ENCODE results near the gene PDE4D.

PDE4D gene

GRCh38 chr5:59731809-59732208 is 161.7 kb downstream of the PDE4D start:
- DNase-seq, result no peak

- DNase-seq, result no peak
Observed at GRCh38 chr5:59729820-59730219, 163.7 kb downstream of the PDE4D start.

GRCh38 chr5:59729357-59729756 is 164.2 kb downstream of the PDE4D start:
- no peak for DNase-seq

GRCh38 chr5:59728356-59728755 is 165.2 kb downstream of the PDE4D start:
- no peak for DNase-seq

GRCh38 chr5:59727186-59727585 is 166.3 kb downstream of the PDE4D start:
- no peak for DNase-seq

GRCh38 chr5:59725392-59725767 is 168.1 kb downstream of the PDE4D start:
- no peak for DNase-seq

- DNase-seq, result no peak
Observed at GRCh38 chr5:59724482-59725391, 168.8 kb downstream of the PDE4D start.

GRCh38 chr5:59722874-59723273 is 170.7 kb downstream of the PDE4D start:
- DNase-seq, result no peak

GRCh38 chr5:59721741-59722140 is 171.8 kb downstream of the PDE4D start:
- DNase-seq, result no peak

GRCh38 chr5:59720063-59720462 is 173.5 kb downstream of the PDE4D start:
- no peak for DNase-seq

- no peak for DNase-seq
Observed at GRCh38 chr5:59716966-59717500, 176.5 kb downstream of the PDE4D start.

- no peak for DNase-seq
Observed at GRCh38 chr5:59716029-59716428, 177.5 kb downstream of the PDE4D start.

- no peak for DNase-seq
Observed at GRCh38 chr5:59715228-59715627, 178.3 kb downstream of the PDE4D start.

- DNase-seq, result no peak
Observed at GRCh38 chr5:59713498-59713844, 180.1 kb downstream of the PDE4D start.

- no peak for DNase-seq
Observed at GRCh38 chr5:59712836-59713497, 180.6 kb downstream of the PDE4D start.

- no peak for DNase-seq
Observed at GRCh38 chr5:59711310-59711709, 182.2 kb downstream of the PDE4D start.

GRCh38 chr5:59709846-59710245 is 183.7 kb downstream of the PDE4D start:
- no peak for DNase-seq

- no peak for DNase-seq
Observed at GRCh38 chr5:59709346-59709821, 184.1 kb downstream of the PDE4D start.

GRCh38 chr5:59704936-59705335 is 188.6 kb downstream of the PDE4D start:
- no peak for DNase-seq

- no peak for DNase-seq
Observed at GRCh38 chr5:59703789-59704188, 189.7 kb downstream of the PDE4D start.

- no peak for DNase-seq
Observed at GRCh38 chr5:59698207-59699178, 195.0 kb downstream of the PDE4D start.

- no peak for DNase-seq
Observed at GRCh38 chr5:59694411-59694810, 199.1 kb downstream of the PDE4D start.

Data from NCI-H748 treated with DMSO at 0.1 percent for 48 hours (cell line).